ENCODE data around the gene NRP2.

GRCh38 chr2:205709319-205709718, 27.0 kb downstream of the NRP2 start:
- TF ChIP-seq CTCF (IDR thresholded peaks at IDR 0.05; ENCODE audit: insufficient read depth, low read depth, low read length): no peak
- TF ChIP-seq EZH2 (IDR thresholded peaks at IDR 0.05; ENCODE audit: insufficient read depth, low read length): no peak

Data from astrocyte (in vitro differentiated cells and primary cell).